Central memory CD8-positive, alpha-beta T cell (primary cell): ENCODE measurements around the gene RBMS3.

Experiments
- ATAC-seq: fragments of 150-1000 bp; cut with Tn5 transposase; replicated peaks from 2 replicates; pipeline ENCODE4 v1.10.0; 2022; ENCODE audit warnings: mild to moderate bottlenecking, moderate FRiP score, moderate number of reproducible peaks; ENCODE audit not compliant: poor library complexity, severe bottlenecking; ENCODE audit errors: extremely low read depth
- DNase-seq, 2 donors: peaks; one replicate each; pipeline ENCODE4 v3.0.0; 2021; ENCODE audit warnings: low spot score in 2 of 2
- H3K27ac Mint-ChIP-seq: one replicate; pipeline ENCODE4 v1.8.0; 2022; ENCODE audit warnings: low read depth, mild to moderate bottlenecking, moderate library complexity, mixed read lengths
- H3K27me3 Mint-ChIP-seq: one replicate; pipeline ENCODE4 v1.8.0; 2022; ENCODE audit warnings: mixed read lengths
- H3K36me3 Mint-ChIP-seq: one replicate; pipeline ENCODE4 v1.8.0; 2022; ENCODE audit warnings: mild to moderate bottlenecking, moderate library complexity, mixed read lengths; ENCODE audit not compliant: insufficient read depth
- H3K4me1 Mint-ChIP-seq: one replicate; pipeline ENCODE4 v1.8.0; 2022; ENCODE audit warnings: mixed read lengths
- H3K4me3 Mint-ChIP-seq: one replicate; pipeline ENCODE4 v1.8.0; 2022; ENCODE audit warnings: mild to moderate bottlenecking, moderate library complexity, mixed read lengths
- H3K9me3 Mint-ChIP-seq: one replicate; pipeline ENCODE4 v1.8.0; 2022; ENCODE audit warnings: mixed read lengths

The RBMS3 gene

GRCh38 chr3:29922992-29923746 is 642.3 kb downstream of the RBMS3 start:
- no peaks in the 10 kb centered on the region for H3K27me3 Mint-ChIP-seq
- DNase-seq (no peak), ATAC-seq (no peak)
- no peak overlapping the region for H3K4me3 Mint-ChIP-seq
- no peaks in the 10 kb centered on the region for H3K4me1 Mint-ChIP-seq
- H3K27ac Mint-ChIP-seq = no peak overlapping the region
- no peaks in the 10 kb centered on the region for H3K9me3 Mint-ChIP-seq
- no peaks in the 10 kb centered on the region for H3K36me3 Mint-ChIP-seq

- Mint-ChIP-seq H3K9me3 (no peaks in the 10 kb centered on the region), H3K27me3 (no peaks in the 10 kb centered on the region), H3K36me3 (no peaks in the 10 kb centered on the region), H3K27ac (no peak overlapping the region), H3K4me3 (no peak overlapping the region), H3K4me1 (no peaks in the 10 kb centered on the region)
- ATAC-seq (no peak), DNase-seq (no peak)
These were observed 644.1 kb downstream of the RBMS3 start for GRCh38 chr3:29924783-29925561.

- ATAC-seq (no peak), DNase-seq (no peak)
- Mint-ChIP-seq H3K27ac (no peak overlapping the region), H3K4me3 (no peak overlapping the region), H3K4me1 (no peaks in the 10 kb centered on the region), H3K27me3 (no peaks in the 10 kb centered on the region), H3K9me3 (no peaks in the 10 kb centered on the region), H3K36me3 (no peaks in the 10 kb centered on the region)
These were observed 645.5 kb downstream of the RBMS3 start for GRCh38 chr3:29926378-29926777.

- Mint-ChIP-seq H3K36me3 (no peaks in the 10 kb centered on the region), H3K27ac (no peak overlapping the region), H3K9me3 (no peaks in the 10 kb centered on the region), H3K4me1 (no peaks in the 10 kb centered on the region), H3K4me3 (no peak overlapping the region), H3K27me3 (no peaks in the 10 kb centered on the region)
- ATAC-seq (no peak), DNase-seq (no peak)
These were observed 651.9 kb downstream of the RBMS3 start for GRCh38 chr3:29932696-29933325.

- H3K27me3 Mint-ChIP-seq = no peaks in the 10 kb centered on the region
- H3K36me3 Mint-ChIP-seq = no peaks in the 10 kb centered on the region
- ATAC-seq (no peak), DNase-seq (no peak)
- no peaks in the 10 kb centered on the region for H3K9me3 Mint-ChIP-seq
- no peaks in the 10 kb centered on the region for H3K4me1 Mint-ChIP-seq
- H3K27ac Mint-ChIP-seq = no peak overlapping the region
- H3K4me3 Mint-ChIP-seq = no peak overlapping the region
These were observed 653.1 kb downstream of the RBMS3 start for GRCh38 chr3:29933802-29934490.

- Mint-ChIP-seq H3K36me3 (no peaks in the 10 kb centered on the region), H3K27ac (no peak overlapping the region), H3K4me3 (no peak overlapping the region), H3K27me3 (no peaks in the 10 kb centered on the region), H3K4me1 (no peaks in the 10 kb centered on the region), H3K9me3 (peaks cover 2% of the 10 kb centered on the region)
- ATAC-seq (no peak), DNase-seq (no peak)
These were observed 653.9 kb downstream of the RBMS3 start for GRCh38 chr3:29934751-29935150.

GRCh38 chr3:29936054-29936453 is 655.2 kb downstream of the RBMS3 start:
- DNase-seq = no peak
- H3K9me3 Mint-ChIP-seq = peaks cover 6% of the 10 kb centered on the region
- H3K27me3 Mint-ChIP-seq = no peaks in the 10 kb centered on the region
- H3K4me3 Mint-ChIP-seq = no peak overlapping the region
- ATAC-seq = no peak
- H3K27ac Mint-ChIP-seq = no peak overlapping the region
- H3K36me3 Mint-ChIP-seq = no peaks in the 10 kb centered on the region
- H3K4me1 Mint-ChIP-seq = no peaks in the 10 kb centered on the region

- Mint-ChIP-seq H3K4me1 (no peaks in the 10 kb centered on the region), H3K9me3 (peaks cover 6% of the 10 kb centered on the region), H3K27ac (no peak overlapping the region), H3K36me3 (no peaks in the 10 kb centered on the region), H3K4me3 (no peak overlapping the region), H3K27me3 (no peaks in the 10 kb centered on the region)
- DNase-seq (no peak), ATAC-seq (no peak)
These were observed 655.9 kb downstream of the RBMS3 start for GRCh38 chr3:29936766-29937165.

GRCh38 chr3:29937185-29937584 is 656.3 kb downstream of the RBMS3 start:
- Mint-ChIP-seq H3K9me3 (peaks cover 6% of the 10 kb centered on the region), H3K4me3 (no peak overlapping the region), H3K27me3 (no peaks in the 10 kb centered on the region), H3K36me3 (no peaks in the 10 kb centered on the region), H3K4me1 (no peaks in the 10 kb centered on the region), H3K27ac (no peak overlapping the region)
- DNase-seq (no peak), ATAC-seq (no peak)

GRCh38 chr3:29940759-29941323 is 660.0 kb downstream of the RBMS3 start:
- Mint-ChIP-seq H3K27ac (no peak overlapping the region), H3K4me1 (no peaks in the 10 kb centered on the region), H3K27me3 (no peaks in the 10 kb centered on the region), H3K36me3 (no peaks in the 10 kb centered on the region), H3K4me3 (no peak overlapping the region), H3K9me3 (peaks cover 6% of the 10 kb centered on the region)
- ATAC-seq (no peak), DNase-seq (no peak)

- no peak for ATAC-seq
- Mint-ChIP-seq H3K4me3 (no peak overlapping the region), H3K27ac (no peak overlapping the region), H3K27me3 (no peaks in the 10 kb centered on the region), H3K4me1 (no peaks in the 10 kb centered on the region), H3K9me3 (peaks cover 6% of the 10 kb centered on the region), H3K36me3 (no peaks in the 10 kb centered on the region)
- no peak for DNase-seq
These were observed 661.4 kb downstream of the RBMS3 start for GRCh38 chr3:29942297-29942696.

GRCh38 chr3:29949131-29949530 is 668.3 kb downstream of the RBMS3 start:
- Mint-ChIP-seq H3K27ac (no peak overlapping the region), H3K27me3 (no peaks in the 10 kb centered on the region), H3K36me3 (no peaks in the 10 kb centered on the region), H3K4me3 (no peak overlapping the region), H3K4me1 (no peaks in the 10 kb centered on the region), H3K9me3 (no peaks in the 10 kb centered on the region)
- DNase-seq (no peak), ATAC-seq (no peak)
